ENCODE measurements around the gene PCID2. TPM values are rescaled to one million over a fixed set of nuclear protein-coding genes. Genes with fewer than 3 reads are reported as not detected.

The PCID2 gene
- total and polyA plus RNA-seq, 2 of the 13 experiments (the other 11 are each of a cell fraction or from before 2014, with no cell fraction given) = 65.0 to 111 TPM

DNA sequence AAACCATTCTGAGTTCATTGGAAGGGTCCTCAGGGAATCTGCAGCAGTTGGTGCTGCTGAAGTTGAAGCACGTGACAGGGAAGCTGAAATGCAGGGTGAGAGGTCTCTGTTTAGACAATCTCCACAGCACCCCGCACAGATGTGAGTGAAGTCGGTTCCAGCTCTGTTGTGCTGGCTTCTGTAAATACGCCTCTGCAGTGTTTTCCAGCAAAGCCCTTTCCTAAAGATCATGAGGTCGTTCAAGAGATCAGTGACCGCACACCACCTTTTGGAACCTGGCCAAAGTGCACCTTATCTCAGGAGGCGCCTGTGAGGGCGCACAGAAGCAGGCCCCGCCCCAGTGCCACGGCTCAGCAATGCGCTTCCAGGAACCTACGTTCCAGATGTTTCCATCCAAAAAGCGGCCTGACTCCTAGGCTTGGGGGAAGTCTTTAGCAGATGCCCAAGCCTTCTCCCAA lies 11.7 kb upstream of the PCID2 start (continued):
- TF ChIP-seq, protein P1, sequence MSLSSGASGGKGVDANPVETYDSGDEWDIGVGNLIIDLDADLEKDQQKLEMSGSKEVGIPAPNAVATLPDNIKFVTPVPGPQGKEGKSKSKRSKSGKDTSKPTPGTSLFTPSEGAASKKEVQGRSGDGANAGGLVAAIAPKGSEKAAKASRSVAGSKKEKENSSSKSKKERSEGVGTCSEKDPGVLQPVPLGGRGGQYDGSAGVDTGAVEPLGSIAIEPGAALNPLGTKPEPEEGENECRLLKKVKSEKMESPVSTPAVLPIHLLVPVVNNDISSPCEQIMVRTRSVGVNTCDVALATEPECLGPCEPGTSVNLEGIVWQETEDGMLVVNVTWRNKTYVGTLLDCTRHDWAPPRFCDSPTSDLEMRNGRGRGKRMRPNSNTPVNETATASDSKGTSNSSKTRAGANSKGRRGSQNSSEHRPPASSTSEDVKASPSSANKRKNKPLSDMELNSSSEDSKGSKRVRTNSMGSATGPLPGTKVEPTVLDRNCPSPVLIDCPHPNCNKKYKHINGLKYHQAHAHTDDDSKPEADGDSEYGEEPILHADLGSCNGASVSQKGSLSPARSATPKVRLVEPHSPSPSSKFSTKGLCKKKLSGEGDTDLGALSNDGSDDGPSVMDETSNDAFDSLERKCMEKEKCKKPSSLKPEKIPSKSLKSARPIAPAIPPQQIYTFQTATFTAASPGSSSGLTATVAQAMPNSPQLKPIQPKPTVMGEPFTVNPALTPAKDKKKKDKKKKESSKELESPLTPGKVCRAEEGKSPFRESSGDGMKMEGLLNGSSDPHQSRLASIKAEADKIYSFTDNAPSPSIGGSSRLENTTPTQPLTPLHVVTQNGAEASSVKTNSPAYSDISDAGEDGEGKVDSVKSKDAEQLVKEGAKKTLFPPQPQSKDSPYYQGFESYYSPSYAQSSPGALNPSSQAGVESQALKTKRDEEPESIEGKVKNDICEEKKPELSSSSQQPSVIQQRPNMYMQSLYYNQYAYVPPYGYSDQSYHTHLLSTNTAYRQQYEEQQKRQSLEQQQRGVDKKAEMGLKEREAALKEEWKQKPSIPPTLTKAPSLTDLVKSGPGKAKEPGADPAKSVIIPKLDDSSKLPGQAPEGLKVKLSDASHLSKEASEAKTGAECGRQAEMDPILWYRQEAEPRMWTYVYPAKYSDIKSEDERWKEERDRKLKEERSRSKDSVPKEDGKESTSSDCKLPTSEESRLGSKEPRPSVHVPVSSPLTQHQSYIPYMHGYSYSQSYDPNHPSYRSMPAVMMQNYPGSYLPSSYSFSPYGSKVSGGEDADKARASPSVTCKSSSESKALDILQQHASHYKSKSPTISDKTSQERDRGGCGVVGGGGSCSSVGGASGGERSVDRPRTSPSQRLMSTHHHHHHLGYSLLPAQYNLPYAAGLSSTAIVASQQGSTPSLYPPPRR (CRISPR knock-in tag; IDR thresholded peaks at IDR 0.05; ENCODE audit: borderline replicate concordance) = peak; percentile 86
- peak; percentile 94 for TF ChIP-seq ZMYM2 (CRISPR knock-in tag; IDR thresholded peaks at IDR 0.05)
- TF ChIP-seq MIXL1 (CRISPR knock-in tag; IDR thresholded peaks at IDR 0.05) = no peak; the same call in 1 of the 2 replicates
- no peak for TF ChIP-seq PTBP1 (IDR thresholded peaks at IDR 0.05; ENCODE audit: low read depth, low read length, poor library complexity, severe bottlenecking)
- no peak for TF ChIP-seq REL (CRISPR knock-in tag; conservative IDR thresholded peaks at IDR 0.05)
- TF ChIP-seq, protein P2, sequence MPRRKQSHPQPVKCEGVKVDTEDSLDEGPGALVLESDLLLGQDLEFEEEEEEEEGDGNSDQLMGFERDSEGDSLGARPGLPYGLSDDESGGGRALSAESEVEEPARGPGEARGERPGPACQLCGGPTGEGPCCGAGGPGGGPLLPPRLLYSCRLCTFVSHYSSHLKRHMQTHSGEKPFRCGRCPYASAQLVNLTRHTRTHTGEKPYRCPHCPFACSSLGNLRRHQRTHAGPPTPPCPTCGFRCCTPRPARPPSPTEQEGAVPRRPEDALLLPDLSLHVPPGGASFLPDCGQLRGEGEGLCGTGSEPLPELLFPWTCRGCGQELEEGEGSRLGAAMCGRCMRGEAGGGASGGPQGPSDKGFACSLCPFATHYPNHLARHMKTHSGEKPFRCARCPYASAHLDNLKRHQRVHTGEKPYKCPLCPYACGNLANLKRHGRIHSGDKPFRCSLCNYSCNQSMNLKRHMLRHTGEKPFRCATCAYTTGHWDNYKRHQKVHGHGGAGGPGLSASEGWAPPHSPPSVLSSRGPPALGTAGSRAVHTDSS (CRISPR knock-in tag; conservative IDR thresholded peaks at IDR 0.05) = no peak
- TF ChIP-seq, protein P3, sequence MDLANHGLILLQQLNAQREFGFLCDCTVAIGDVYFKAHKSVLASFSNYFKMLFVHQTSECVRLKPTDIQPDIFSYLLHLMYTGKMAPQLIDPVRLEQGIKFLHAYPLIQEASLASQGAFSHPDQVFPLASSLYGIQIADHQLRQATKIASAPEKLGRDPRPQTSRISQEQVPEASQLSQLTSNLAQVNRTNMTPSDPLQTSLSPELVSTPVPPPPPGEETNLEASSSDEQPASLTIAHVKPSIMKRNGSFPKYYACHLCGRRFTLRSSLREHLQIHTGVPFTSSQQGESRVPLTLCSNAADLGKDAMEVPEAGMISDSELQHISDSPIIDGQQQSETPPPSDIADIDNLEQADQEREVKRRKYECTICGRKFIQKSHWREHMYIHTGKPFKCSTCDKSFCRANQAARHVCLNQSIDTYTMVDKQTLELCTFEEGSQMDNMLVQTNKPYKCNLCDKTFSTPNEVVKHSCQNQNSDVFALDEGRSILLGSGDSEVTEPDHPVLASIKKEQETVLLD (CRISPR knock-in tag; IDR thresholded peaks at IDR 0.05; ENCODE audit: low read depth) = no peak
- no peak for TF ChIP-seq ZNF253 (CRISPR knock-in tag; IDR thresholded peaks at IDR 0.05; ENCODE audit: borderline replicate concordance)
- TF ChIP-seq SRF (IDR thresholded peaks at IDR 0.05; ENCODE audit: low read depth, low read length) = no peak
- TF ChIP-seq, protein P4, sequence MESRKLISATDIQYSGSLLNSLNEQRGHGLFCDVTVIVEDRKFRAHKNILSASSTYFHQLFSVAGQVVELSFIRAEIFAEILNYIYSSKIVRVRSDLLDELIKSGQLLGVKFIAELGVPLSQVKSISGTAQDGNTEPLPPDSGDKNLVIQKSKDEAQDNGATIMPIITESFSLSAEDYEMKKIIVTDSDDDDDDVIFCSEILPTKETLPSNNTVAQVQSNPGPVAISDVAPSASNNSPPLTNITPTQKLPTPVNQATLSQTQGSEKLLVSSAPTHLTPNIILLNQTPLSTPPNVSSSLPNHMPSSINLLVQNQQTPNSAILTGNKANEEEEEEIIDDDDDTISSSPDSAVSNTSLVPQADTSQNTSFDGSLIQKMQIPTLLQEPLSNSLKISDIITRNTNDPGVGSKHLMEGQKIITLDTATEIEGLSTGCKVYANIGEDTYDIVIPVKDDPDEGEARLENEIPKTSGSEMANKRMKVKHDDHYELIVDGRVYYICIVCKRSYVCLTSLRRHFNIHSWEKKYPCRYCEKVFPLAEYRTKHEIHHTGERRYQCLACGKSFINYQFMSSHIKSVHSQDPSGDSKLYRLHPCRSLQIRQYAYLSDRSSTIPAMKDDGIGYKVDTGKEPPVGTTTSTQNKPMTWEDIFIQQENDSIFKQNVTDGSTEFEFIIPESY (CRISPR knock-in tag; IDR thresholded peaks at IDR 0.05) = peak; percentile 89
- no peak for TF ChIP-seq ZIK1 (CRISPR knock-in tag; IDR thresholded peaks at IDR 0.05; ENCODE audit: borderline replicate concordance, low read depth)
- no peak for TF ChIP-seq MAFF (IDR thresholded peaks at IDR 0.05; ENCODE audit: low read depth, low read length)
- no peak for TF ChIP-seq RFX1 (IDR thresholded peaks at IDR 0.05)
- TF ChIP-seq, protein P5, sequence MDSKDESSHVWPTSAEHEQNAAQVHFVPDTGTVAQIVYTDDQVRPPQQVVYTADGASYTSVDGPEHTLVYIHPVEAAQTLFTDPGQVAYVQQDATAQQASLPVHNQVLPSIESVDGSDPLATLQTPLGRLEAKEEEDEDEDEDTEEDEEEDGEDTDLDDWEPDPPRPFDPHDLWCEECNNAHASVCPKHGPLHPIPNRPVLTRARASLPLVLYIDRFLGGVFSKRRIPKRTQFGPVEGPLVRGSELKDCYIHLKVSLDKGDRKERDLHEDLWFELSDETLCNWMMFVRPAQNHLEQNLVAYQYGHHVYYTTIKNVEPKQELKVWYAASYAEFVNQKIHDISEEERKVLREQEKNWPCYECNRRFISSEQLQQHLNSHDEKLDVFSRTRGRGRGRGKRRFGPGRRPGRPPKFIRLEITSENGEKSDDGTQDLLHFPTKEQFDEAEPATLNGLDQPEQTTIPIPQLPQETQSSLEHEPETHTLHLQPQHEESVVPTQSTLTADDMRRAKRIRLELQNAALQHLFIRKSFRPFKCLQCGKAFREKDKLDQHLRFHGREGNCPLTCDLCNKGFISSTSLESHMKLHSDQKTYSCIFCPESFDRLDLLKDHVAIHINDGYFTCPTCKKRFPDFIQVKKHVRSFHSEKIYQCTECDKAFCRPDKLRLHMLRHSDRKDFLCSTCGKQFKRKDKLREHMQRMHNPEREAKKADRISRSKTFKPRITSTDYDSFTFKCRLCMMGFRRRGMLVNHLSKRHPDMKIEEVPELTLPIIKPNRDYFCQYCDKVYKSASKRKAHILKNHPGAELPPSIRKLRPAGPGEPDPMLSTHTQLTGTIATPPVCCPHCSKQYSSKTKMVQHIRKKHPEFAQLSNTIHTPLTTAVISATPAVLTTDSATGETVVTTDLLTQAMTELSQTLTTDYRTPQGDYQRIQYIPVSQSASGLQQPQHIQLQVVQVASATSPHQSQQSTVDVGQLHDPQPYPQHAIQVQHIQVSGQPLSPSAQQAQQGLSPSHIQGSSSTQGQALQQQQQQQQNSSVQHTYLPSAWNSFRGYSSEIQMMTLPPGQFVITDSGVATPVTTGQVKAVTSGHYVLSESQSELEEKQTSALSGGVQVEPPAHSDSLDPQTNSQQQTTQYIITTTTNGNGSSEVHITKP (CRISPR knock-in tag; IDR thresholded peaks at IDR 0.05; ENCODE audit: low read depth) = no peak
- no peak for TF ChIP-seq ZNF329 (CRISPR knock-in tag; IDR thresholded peaks at IDR 0.05; ENCODE audit: low read depth)
- TF ChIP-seq RXRA (CRISPR knock-in tag; IDR thresholded peaks at IDR 0.05) = peak; percentile 91
- no peak for TF ChIP-seq ZKSCAN1 (IDR thresholded peaks at IDR 0.05; ENCODE audit: low read length)
- no peak for TF ChIP-seq NBN (conservative IDR thresholded peaks at IDR 0.05)

All from HepG2 (cell line).